HG03460 (cell line): ENCODE results near the gene KCNJ12.
A peak's percentile ranks its signal among the peaks of the same experiment; 100 is the strongest.
"Not testable (repeated sequence)": the region's sequence is repeated elsewhere in the genome, so short reads cannot be mapped to it uniquely, and the experiment has no call there.

ENCODE experiments used
- ATAC-seq: cut with Tn5 transposase; IDR thresholded peaks from one replicate; pipeline ENCODE4 v1.9.1; 2021; ENCODE audit not compliant: unreplicated experiment

The KCNJ12 gene

GRCh38 chr17:21436883-21437836, 61.0 kb downstream of the KCNJ12 start:
- ATAC-seq = not testable (repeated sequence)

GRCh38 chr17:21438316-21439014, 62.3 kb downstream of the KCNJ12 start:
- ATAC-seq = not testable (repeated sequence)

- ATAC-seq = not testable (repeated sequence)
Observed at GRCh38 chr17:21439015-21439336, 62.8 kb downstream of the KCNJ12 start.

GRCh38 chr17:21445091-21445650, 69.0 kb downstream of the KCNJ12 start:
- no peak for ATAC-seq

- ATAC-seq = not testable (repeated sequence)
Observed at GRCh38 chr17:21447552-21447951, 71.4 kb downstream of the KCNJ12 start.

GRCh38 chr17:21449891-21450290, 73.7 kb downstream of the KCNJ12 start:
- ATAC-seq = not testable (repeated sequence)

- no peak for ATAC-seq
Observed at GRCh38 chr17:21451975-21452374, 75.8 kb downstream of the KCNJ12 start.

GRCh38 chr17:21452377-21453143, 76.4 kb downstream of the KCNJ12 start:
- no peak for ATAC-seq

GRCh38 chr17:21453144-21453898, 77.2 kb downstream of the KCNJ12 start:
- no peak for ATAC-seq

- not testable (repeated sequence) for ATAC-seq
Observed at GRCh38 chr17:21454006-21454405, 77.8 kb downstream of the KCNJ12 start.

GRCh38 chr17:21454441-21454840, 78.3 kb downstream of the KCNJ12 start:
- ATAC-seq = no peak

- ATAC-seq = no peak
Observed at GRCh38 chr17:21455761-21456160, 79.6 kb downstream of the KCNJ12 start.

- ATAC-seq = not testable (repeated sequence)
Observed at GRCh38 chr17:21456449-21456848, 80.3 kb downstream of the KCNJ12 start.

- peak; percentile 94 for ATAC-seq
Observed at GRCh38 chr17:21457051-21458026, 81.2 kb downstream of the KCNJ12 start.

- ATAC-seq = no peak
Observed at GRCh38 chr17:21458054-21458453, 81.9 kb downstream of the KCNJ12 start.

- no peak for ATAC-seq
Observed at GRCh38 chr17:21459536-21459935, 83.4 kb downstream of the KCNJ12 start.

GRCh38 chr17:21460358-21460757, 84.2 kb downstream of the KCNJ12 start:
- ATAC-seq = no peak

- no peak for ATAC-seq
Observed at GRCh38 chr17:21462237-21462636, 86.1 kb downstream of the KCNJ12 start.

GRCh38 chr17:21463204-21463661, 87.1 kb downstream of the KCNJ12 start:
- no peak for ATAC-seq
